ENCODE results near the gene ARMC2.

GRCh38 chr6:108946695-108947094 lies 98.5 kb downstream of the ARMC2 start:
- no peak for TF ChIP-seq CTCF (IDR thresholded peaks at IDR 0.05)
- no peak for TF ChIP-seq POLR2A (IDR thresholded peaks at IDR 0.05)
